ENCODE results near the gene DMBX1. TPM values are rescaled to one million over a fixed set of nuclear protein-coding genes. Genes with fewer than 3 reads are reported as not detected.

Gene DMBX1
- polyA plus RNA-seq, 5 donors, result 0.04 to 0.06 (median 0.05) TPM; not detected in 2

- DNase-seq, result no peak
Observed at GRCh38 chr1:46481961-46482360, 7.7 kb upstream of the DMBX1 start.

GRCh38 chr1:46483589-46483988, 6.0 kb upstream of the DMBX1 start:
- DNase-seq, result no peak

- no peak for DNase-seq
Observed at GRCh38 chr1:46484783-46485490, 4.7 kb upstream of the DMBX1 start.

- no peak for DNase-seq
Observed at GRCh38 chr1:46485564-46486431, 3.8 kb upstream of the DMBX1 start.

- no peak for DNase-seq
Observed at GRCh38 chr1:46486432-46487015, 3.1 kb upstream of the DMBX1 start.

- no peak for DNase-seq
Observed at GRCh38 chr1:46487818-46488218, 1.8 kb upstream of the DMBX1 start.

DNA sequence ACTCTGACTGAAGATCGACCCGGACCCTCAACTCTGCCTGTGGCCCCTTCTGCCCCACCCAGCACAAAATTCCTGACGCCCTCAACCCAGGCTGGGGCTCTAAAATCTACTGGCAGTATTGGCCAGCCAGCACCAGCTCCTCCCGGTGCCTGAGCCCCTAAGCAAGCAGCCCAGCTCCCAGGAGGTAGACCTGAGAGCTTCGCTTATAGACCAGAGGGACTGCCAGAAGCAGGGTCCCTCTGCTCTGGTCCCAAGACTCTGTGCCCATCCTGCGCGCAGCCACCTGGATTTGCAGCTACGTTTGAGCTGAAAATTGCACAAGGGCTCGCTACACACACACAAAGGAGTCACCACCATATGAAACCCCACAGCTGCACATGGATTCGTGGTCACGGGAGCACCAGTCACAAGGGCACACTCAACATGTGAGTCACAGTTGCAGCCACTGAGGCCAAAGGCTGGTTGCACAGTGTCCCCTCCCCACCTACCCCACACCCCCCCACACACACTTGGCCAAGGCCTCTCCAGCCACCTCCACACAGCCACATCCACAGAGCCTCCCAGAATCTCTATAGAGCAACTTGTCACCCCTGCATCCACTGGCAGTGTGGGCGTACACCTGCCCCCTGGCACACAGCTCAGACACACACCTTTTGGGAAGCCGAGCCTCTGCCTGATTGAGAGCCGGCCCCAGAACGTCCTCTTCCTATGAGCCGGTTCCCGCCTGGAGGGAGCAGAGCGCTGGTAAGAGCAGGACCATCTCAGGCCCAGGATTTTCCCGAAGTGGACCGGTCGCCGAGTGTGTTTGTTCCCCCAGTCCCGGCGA, 1.1 kb upstream of the DMBX1 start:
- DNase-seq, result no peak

DNA sequence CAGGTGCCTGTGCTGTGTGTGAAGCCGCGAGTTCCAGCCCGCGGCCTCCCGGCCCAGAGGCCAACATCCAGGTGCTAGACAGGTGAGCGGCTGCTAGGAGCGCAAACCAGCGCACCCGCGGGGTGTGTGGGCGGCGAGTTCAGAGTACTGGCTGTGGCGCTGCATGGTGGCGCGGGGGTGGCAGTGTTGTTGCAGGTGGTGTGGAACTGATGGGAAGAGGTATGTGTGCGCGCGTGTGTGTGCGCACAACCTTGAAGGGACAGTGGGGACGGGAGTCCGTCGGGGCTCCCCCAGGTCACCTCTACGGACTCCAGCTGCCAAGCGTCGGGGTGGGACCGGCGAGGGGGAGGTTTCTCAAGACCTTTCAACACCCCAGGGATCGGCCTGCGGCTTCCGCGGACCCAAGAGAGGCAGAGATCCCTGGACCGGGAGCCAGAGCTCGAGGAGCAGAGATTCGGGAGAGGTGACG, 433 bp upstream of the DMBX1 start:
- no peak for DNase-seq

- no peak for DNase-seq
Observed at GRCh38 chr1:46490406-46490655, 695 bp downstream of the DMBX1 start.

DNA sequence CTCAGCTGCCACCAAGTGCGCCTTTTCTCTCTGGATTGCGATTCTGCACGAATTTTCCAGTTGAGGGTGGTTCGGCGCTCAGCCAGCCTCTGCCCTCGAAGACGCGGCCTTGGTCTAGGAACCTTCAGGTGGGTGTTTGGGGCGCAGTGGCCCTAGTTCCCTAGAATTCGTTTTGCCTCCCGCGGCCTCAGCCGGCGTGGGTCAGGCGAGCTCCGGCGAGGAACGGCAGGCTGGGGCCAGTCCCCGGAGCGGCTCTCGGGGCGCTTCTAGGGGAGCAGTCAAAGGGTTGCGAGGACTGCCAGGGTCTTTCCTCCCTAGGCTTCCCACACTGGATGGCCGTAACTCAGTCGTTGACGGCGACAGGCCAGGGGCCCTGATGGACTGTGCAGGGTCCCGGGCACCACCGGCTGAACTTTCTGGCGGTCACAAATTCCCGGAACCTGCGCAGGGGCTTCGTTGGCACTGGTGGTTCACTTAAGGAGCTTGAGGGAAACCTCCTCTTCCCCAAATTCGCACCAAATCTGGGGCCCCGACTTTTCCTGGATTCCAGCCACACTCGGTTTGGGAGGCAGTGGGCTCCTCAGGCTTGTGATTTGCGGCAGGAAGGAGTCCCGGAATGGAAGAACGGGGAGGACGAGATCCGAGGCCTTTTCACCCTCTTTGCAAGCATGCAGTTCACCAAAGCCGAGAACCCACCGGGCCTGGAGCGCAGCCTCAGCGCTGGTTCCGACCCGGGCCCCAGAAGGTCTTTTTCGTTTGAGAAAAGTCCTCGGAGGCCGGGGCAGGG, 1.2 kb downstream of the DMBX1 start:
- DNase-seq, result no peak

- no peak for DNase-seq
Observed at GRCh38 chr1:46491443-46492268, 2.0 kb downstream of the DMBX1 start.

- no peak for DNase-seq
Observed at GRCh38 chr1:46492269-46492853, 2.7 kb downstream of the DMBX1 start.

DNA sequence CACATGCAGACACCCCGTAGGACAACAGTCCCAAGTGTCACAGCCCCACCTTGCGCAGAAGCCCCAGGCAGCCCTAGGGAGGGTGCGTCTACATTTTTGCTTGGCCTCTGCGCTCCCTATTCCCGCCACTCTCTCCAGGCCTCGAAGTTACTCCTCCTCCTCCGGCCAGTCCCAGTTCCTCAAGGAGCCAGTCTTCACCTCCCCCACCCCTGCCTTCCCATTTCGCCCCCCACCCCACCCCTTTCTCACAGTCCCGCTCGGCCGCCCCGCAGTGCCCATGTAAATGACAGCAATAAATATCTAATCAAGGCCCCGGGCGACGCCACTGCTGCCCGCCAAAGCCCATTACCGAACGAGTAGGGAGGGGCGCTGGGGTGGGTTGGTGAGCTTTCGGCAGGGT, 3.2 kb downstream of the DMBX1 start:
- DNase-seq, result no peak

- no peak for DNase-seq
Observed at GRCh38 chr1:46493316-46494032, 3.8 kb downstream of the DMBX1 start.

- DNase-seq, result no peak
Observed at GRCh38 chr1:46494910-46495309, 5.3 kb downstream of the DMBX1 start.

DNA sequence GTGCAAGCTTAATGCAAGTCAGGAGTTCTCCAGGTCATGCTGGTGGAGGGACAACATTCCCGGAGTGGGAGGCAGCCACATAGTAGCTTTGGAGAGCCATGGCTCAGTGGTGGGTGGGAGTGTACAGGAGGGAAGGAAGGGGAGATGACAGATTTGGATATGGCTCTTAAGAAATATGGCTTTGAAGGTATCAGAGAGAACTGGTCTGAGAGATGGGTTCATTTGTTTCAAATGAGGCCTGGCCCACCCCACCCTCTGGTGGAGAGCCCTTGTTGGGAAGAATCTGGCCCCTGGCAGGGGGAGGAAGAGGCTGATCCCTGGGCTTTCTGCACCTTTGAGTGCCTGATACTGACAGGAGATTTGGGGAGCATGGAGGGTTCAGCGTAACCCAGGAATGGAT, 6.1 kb downstream of the DMBX1 start:
- no peak for DNase-seq

- DNase-seq, result no peak
Observed at GRCh38 chr1:46496505-46496904, 6.9 kb downstream of the DMBX1 start.

DNA sequence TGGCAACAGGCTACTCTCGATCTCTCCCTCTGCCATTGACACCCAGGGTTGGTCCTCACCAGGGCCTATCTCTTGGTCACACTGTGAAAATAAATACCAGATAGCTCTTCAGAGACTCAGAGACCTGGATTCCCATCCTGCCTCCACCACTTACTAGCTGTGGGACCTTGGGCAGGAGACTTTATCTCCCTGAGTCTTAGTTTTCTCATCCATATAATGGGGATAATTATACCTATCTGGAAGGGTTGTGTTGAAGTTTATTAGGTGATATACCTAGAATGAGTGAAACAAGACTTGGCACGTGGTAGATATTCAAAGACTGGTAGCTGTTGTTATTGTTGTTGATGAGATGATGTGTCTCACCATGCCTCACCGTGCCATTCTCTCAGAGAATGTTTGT, 7.4 kb downstream of the DMBX1 start:
- no peak for DNase-seq

DNA sequence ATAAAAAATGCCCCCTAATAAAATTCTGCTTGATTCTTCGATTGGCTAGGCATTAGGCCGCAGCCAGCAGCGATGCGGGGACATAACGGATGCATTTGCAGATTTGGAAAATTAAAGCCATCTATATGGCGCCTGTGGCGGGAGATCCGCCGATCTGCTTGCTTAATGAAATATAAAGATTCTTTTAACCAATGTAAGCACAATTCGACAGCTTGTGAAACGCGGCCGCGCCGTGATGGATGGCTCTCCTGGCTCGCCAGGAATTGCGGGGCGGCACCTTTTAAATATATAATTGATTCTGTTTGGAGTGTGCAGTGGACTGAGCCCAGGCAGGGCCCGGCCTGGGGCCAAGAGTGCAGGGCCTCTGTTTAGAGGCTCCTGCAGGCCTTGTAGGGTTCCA, 8.0 kb downstream of the DMBX1 start:
- DNase-seq, result no peak

Data from right lung (tissue), 5 donors.